IPS DF 6.9 (cell line): ENCODE data around the gene HOPX.
"Not testable (repeated sequence)": the region's sequence is repeated elsewhere in the genome, so short reads cannot be mapped to it uniquely, and the experiment has no call there.

ENCODE experiments used
- DNase-seq: peaks from one replicate; pipeline ENCODE4 v3.0.0-alpha.2; 2013; ENCODE audit warnings: low read depth, low spot score
- H3K27ac ChIP-seq: one replicate; pipeline ENCODE4 v1.5.1; 2013; ENCODE audit warnings: low read length, control low read depth
- H3K27me3 ChIP-seq: 2 replicates; pipeline ENCODE4 v1.6.1; 2013; ENCODE audit warnings: mild to moderate bottlenecking, low read length; ENCODE audit not compliant: control insufficient read depth, insufficient read depth
- H3K36me3 ChIP-seq: 2 replicates; pipeline ENCODE4 v1.6.1; 2013; ENCODE audit warnings: low read length; ENCODE audit not compliant: control insufficient read depth, insufficient read depth
- H3K4me1 ChIP-seq: 2 replicates; pipeline ENCODE4 v1.6.1; 2013; ENCODE audit warnings: low read length; ENCODE audit not compliant: control insufficient read depth, insufficient read depth
- H3K4me3 ChIP-seq: 2 replicates; pipeline ENCODE4 v1.5.1; 2013; ENCODE audit warnings: mild to moderate bottlenecking, low read length
- H3K9me3 ChIP-seq: 2 replicates; pipeline ENCODE4 v1.6.1; 2013; ENCODE audit warnings: low read length, inconsistent platforms; ENCODE audit not compliant: control insufficient read depth, insufficient read depth
- WGBS: extraction: QIAGEN DNeasy Blood & Tissue Kit; methylation state at CpG from one replicate; pipeline ENCODE4 v1.1.7; 2013; ENCODE audit warnings: mixed read lengths, missing lambda C conversion rate; ENCODE audit not compliant: insufficient read length, insufficient coverage; 5-methylcytosine and 5-hydroxymethylcytosine counted together

HOPX gene

GRCh38 chr4:56704089-56704871, 23.2 kb upstream of the HOPX start:
- no CpG with 5 or more reads among the region's 7 CpGs for WGBS
- no peaks in the 10 kb centered on the region for H3K36me3 ChIP-seq
- DNase-seq, result no peak
- H3K4me1 ChIP-seq, result no peaks in the 10 kb centered on the region
- H3K9me3 ChIP-seq, result no peaks in the 10 kb centered on the region
- H3K27me3 ChIP-seq, result no peaks in the 10 kb centered on the region
- no peak overlapping the region for H3K4me3 ChIP-seq
- H3K27ac ChIP-seq, result no peak overlapping the region

GRCh38 chr4:56703378-56703777, 22.3 kb upstream of the HOPX start:
- no peak overlapping the region for H3K4me3 ChIP-seq
- H3K27me3 ChIP-seq, result no peaks in the 10 kb centered on the region
- no peaks in the 10 kb centered on the region for H3K36me3 ChIP-seq
- no CpG with 5 or more reads among the region's 5 CpGs for WGBS
- no peak overlapping the region for H3K27ac ChIP-seq
- DNase-seq, result no peak
- H3K9me3 ChIP-seq, result no peaks in the 10 kb centered on the region
- no peaks in the 10 kb centered on the region for H3K4me1 ChIP-seq

- DNase-seq, result no peak
- Histone ChIP-seq H3K36me3 (no peaks in the 10 kb centered on the region), H3K27ac (no peak overlapping the region), H3K4me3 (no peak overlapping the region), H3K9me3 (no peaks in the 10 kb centered on the region), H3K4me1 (no peaks in the 10 kb centered on the region), H3K27me3 (no peaks in the 10 kb centered on the region)
- WGBS, result no CpG with 5 or more reads among the region's 2 CpGs
Measured at GRCh38 chr4:56701644-56702043, 20.5 kb upstream of the HOPX start.

GRCh38 chr4:56701161-56701480, 20.0 kb upstream of the HOPX start:
- no peaks in the 10 kb centered on the region for H3K27me3 ChIP-seq
- H3K9me3 ChIP-seq, result no peaks in the 10 kb centered on the region
- H3K27ac ChIP-seq, result no peak overlapping the region
- H3K4me3 ChIP-seq, result no peak overlapping the region
- no peak for DNase-seq
- H3K36me3 ChIP-seq, result no peaks in the 10 kb centered on the region
- no CpG with 5 or more reads among the region's 4 CpGs for WGBS
- no peaks in the 10 kb centered on the region for H3K4me1 ChIP-seq

GRCh38 chr4:56699537-56700105, 18.5 kb upstream of the HOPX start:
- DNase-seq, result no peak
- Histone ChIP-seq H3K27ac (no peak overlapping the region), H3K36me3 (no peaks in the 10 kb centered on the region), H3K27me3 (no peaks in the 10 kb centered on the region), H3K4me1 (no peaks in the 10 kb centered on the region), H3K9me3 (no peaks in the 10 kb centered on the region), H3K4me3 (no peak overlapping the region)
- WGBS, result no CpG with 5 or more reads among the region's 2 CpGs

- Histone ChIP-seq H3K9me3 (no peaks in the 10 kb centered on the region), H3K4me1 (no peaks in the 10 kb centered on the region), H3K27ac (no peak overlapping the region), H3K4me3 (no peak overlapping the region), H3K27me3 (no peaks in the 10 kb centered on the region), H3K36me3 (no peaks in the 10 kb centered on the region)
- no CpG with 5 or more reads among the region's 4 CpGs for WGBS
- no peak for DNase-seq
Measured at GRCh38 chr4:56698329-56698728, 17.2 kb upstream of the HOPX start.

GRCh38 chr4:56696056-56696455, 15.0 kb upstream of the HOPX start:
- H3K27ac ChIP-seq, result no peak overlapping the region
- H3K27me3 ChIP-seq, result no peaks in the 10 kb centered on the region
- H3K9me3 ChIP-seq, result no peaks in the 10 kb centered on the region
- H3K4me1 ChIP-seq, result no peaks in the 10 kb centered on the region
- H3K4me3 ChIP-seq, result no peak overlapping the region
- no CpG with 5 or more reads among the region's 5 CpGs for WGBS
- DNase-seq, result no peak
- H3K36me3 ChIP-seq, result no peaks in the 10 kb centered on the region

GRCh38 chr4:56693476-56693875, 12.4 kb upstream of the HOPX start:
- WGBS, result no CpG with 5 or more reads among the region's 35 CpGs
- not testable (repeated sequence) for DNase-seq, H3K27ac ChIP-seq

GRCh38 chr4:56692576-56692975, 11.5 kb upstream of the HOPX start:
- DNase-seq, result no peak
- no peak overlapping the region for H3K27ac ChIP-seq
- WGBS, result no CpG with 5 or more reads among the region's 4 CpGs
- no peak overlapping the region for H3K4me3 ChIP-seq
- no peaks in the 10 kb centered on the region for H3K27me3 ChIP-seq
- H3K4me1 ChIP-seq, result no peaks in the 10 kb centered on the region
- no peaks in the 10 kb centered on the region for H3K9me3 ChIP-seq
- H3K36me3 ChIP-seq, result no peaks in the 10 kb centered on the region

More at GRCh38 chr4:56693476-56693875, 12.4 kb upstream of the HOPX start:
- H3K36me3 ChIP-seq, H3K27me3 ChIP-seq, H3K9me3 ChIP-seq, H3K4me3 ChIP-seq, H3K4me1 ChIP-seq: not testable (repeated sequence)

GRCh38 chr4:56691425-56691824, 10.3 kb upstream of the HOPX start:
- no peak overlapping the region for H3K4me3 ChIP-seq
- no peak overlapping the region for H3K27ac ChIP-seq
- no peaks in the 10 kb centered on the region for H3K36me3 ChIP-seq
- no peaks in the 10 kb centered on the region for H3K9me3 ChIP-seq
- WGBS, result no CpG with 5 or more reads among the region's 3 CpGs
- no peaks in the 10 kb centered on the region for H3K27me3 ChIP-seq
- H3K4me1 ChIP-seq, result no peaks in the 10 kb centered on the region
- DNase-seq, result no peak

- no peaks in the 10 kb centered on the region for H3K36me3 ChIP-seq
- H3K9me3 ChIP-seq, result no peaks in the 10 kb centered on the region
- H3K4me3 ChIP-seq, result no peak overlapping the region
- H3K27ac ChIP-seq, result no peak overlapping the region
- no peaks in the 10 kb centered on the region for H3K4me1 ChIP-seq
- H3K27me3 ChIP-seq, result no peaks in the 10 kb centered on the region
- DNase-seq, result peak; percentile 13
- WGBS, result no CpG with 5 or more reads among the region's 1 CpG
Measured at GRCh38 chr4:56690393-56690792, 9.3 kb upstream of the HOPX start.
